Retinal pigment epithelial cell (primary cell): ENCODE measurements around the gene SIRT2.
"Not testable (repeated sequence)": the region's sequence is repeated elsewhere in the genome, so short reads cannot be mapped to it uniquely, and the experiment has no call there.

Experiments
- DNase-seq: peaks from one replicate; pipeline ENCODE4 v3.0.0-alpha.2; 2010; ENCODE audit warnings: low read depth
- H3K4me3 ChIP-seq: 2 replicates; pipeline ENCODE4 v1.5.1; 2011; ENCODE audit warnings: mild to moderate bottlenecking, low read length, control low read depth, moderate library complexity
- CTCF ChIP-seq: conservative IDR thresholded peaks from 2 replicates; pipeline ENCODE4 v1.5.1; 2011; ENCODE audit warnings: low read depth, low read length, control low read depth, inconsistent platforms

The SIRT2 gene

GRCh38 chr19:38899447-38900201 is at the start of gene SIRT2, which contains the start of gene NFKBIB:
SIRT2 (minus strand) TSS chr19:38899618; CDS start chr19:38899521, 97 bp downstream.
NFKBIB (plus strand) TSS chr19:38899969; CDS start chr19:38900033, 64 bp downstream.
- DNase-seq = peak; percentile 99
- peak within 1 kb of the TSS; percentile 89 for H3K4me3 ChIP-seq
- TF ChIP-seq CTCF = no peak

GRCh38 chr19:38946229-38947010 is 47.0 kb upstream of the SIRT2 start:
- H3K4me3 ChIP-seq = no peak overlapping the region
- TF ChIP-seq CTCF = no peak
- no peak for DNase-seq

DNA sequence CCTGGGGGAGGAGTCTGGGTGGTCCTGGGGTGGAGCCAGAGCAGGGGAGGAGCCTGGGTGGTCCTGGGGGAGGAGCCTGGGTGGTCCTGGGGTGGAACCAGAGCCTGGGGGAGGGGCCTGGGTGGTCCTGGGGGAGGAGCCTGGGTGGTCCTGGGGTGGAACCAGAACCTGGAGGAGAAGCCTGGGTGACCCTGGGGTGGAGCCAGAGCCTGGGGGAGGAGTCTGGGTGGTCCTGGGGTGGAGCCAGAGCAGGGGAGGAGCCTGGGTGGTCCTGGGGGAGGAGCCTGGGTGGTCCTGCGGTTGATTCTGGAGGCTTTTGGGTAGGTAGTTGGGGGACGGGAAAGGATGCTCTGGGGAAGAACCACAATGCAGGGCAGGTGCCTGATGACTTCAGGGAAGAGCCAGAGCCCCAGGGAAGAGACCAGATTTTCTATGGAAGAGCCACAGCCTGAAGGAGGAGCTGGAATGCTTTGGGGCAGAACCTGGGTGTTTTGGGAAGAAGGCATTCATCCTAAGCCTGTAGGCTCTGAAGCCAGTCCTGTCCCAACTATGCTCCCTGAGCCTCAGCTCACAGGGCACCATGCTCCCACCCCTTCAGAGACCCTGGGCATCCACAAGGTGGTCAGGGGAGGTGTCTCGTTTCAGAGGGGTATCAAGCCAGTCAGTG is 46.3 kb upstream of the SIRT2 start:
- no peak for DNase-seq
- TF ChIP-seq CTCF = no peak
- no peak overlapping the region for H3K4me3 ChIP-seq

GRCh38 chr19:38944981-38945506 is 45.6 kb upstream of the SIRT2 start:
- no peak for TF ChIP-seq CTCF
- no peak for DNase-seq
- no peak overlapping the region for H3K4me3 ChIP-seq

GRCh38 chr19:38942471-38943181 is 43.2 kb upstream of the SIRT2 start:
- TF ChIP-seq CTCF = no peak
- no peak for DNase-seq
- no peak overlapping the region for H3K4me3 ChIP-seq

DNA sequence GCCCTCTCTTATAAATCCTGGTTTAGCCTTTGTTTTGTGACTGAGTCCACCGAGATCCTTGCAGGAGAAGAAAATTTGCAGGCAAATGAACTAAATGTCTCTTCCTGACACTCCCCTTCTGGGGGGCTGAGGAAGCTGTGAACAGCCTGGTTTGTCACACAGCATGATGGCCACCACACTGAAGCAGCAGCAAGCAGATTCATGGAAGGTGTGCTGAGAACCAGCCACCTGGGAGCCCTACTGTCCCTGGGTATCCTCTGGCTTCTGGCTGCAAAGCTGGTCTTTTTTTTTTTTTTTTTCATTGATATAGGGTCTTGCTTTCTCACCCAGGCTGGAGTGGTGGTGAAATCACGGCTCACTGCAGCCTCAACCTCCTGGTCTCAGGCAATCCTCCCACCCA is 42.6 kb upstream of the SIRT2 start:
- no peak for TF ChIP-seq CTCF
- no peak overlapping the region for H3K4me3 ChIP-seq
- DNase-seq = no peak

- DNase-seq = not testable (repeated sequence)
Observed at GRCh38 chr19:38941466-38941865, 42.0 kb upstream of the SIRT2 start.

More at GRCh38 chr19:38941466-38941865, 42.0 kb upstream of the SIRT2 start:
- not testable (repeated sequence) for H3K4me3 ChIP-seq
